Transverse colon (tissue), 4 donors: ENCODE data around the gene PITX3.

ENCODE experiments used
- CTCF ChIP-seq, 5 experiments: fragments of 200-600 bp in 3 of 5; fragments of 450-650 bp in 2 of 5; sonication (generic) in 3 of 5; IDR thresholded peaks; 1 replicate in 2 of 5; 2 replicates in 3 of 5; pipeline ENCODE4 v1.5.1; 2016 to 2017; ENCODE audit warnings: antibody characterized with exemption in 5 of 5, inconsistent platforms in 3 of 5, mild to moderate bottlenecking in 2 of 5, moderate library complexity in 1 of 5
- POLR2AphosphoS5 ChIP-seq, 3 donors: sonication (generic); formaldehyde crosslinking; IDR thresholded peaks; one replicate each; pipeline ENCODE4 v1.6.1; 2016; ENCODE audit warnings: antibody characterized with exemption in 3 of 3

- TF ChIP-seq CTCF (IDR thresholded peaks at IDR 0.05) (no peak), POLR2AphosphoS5 (IDR thresholded peaks at IDR 0.05) (no peak)
Measured at GRCh38 chr10:102241032-102241443, 274 bp downstream of the PITX3 start.
